ENCODE results near the gene SRRD. TPM values are rescaled to one million over a fixed set of nuclear protein-coding genes. Genes with fewer than 3 reads are reported as not detected.

Gene SRRD
- total RNA-seq, 4 donors from 2014 or later: 17.9 to 37.4 (median 26.2) TPM

- Histone ChIP-seq H3K4me3 (replicated peaks in 1 of 3) (no peak overlapping the region), H3K9me3 (no peaks in the 10 kb centered on the region), H3K27ac (no peak overlapping the region), H3K27me3 (no peaks in the 10 kb centered on the region), H3K4me1 (no peaks in the 10 kb centered on the region), H3K36me3 (peaks cover 78 to 92% of the 10 kb centered on the region in 2 donors)
- 77 to 78% methylated on average over 1 of the region's 1 CpG for WGBS, 2 donors
- intact Hi-C loops (cut with DNase I): no loop called here
- DNase-seq: no peak
- TF ChIP-seq POLR2A (IDR thresholded peaks at IDR 0.05): no peak
- TF ChIP-seq CTCF (IDR thresholded peaks at IDR 0.05): no peak
Measured at GRCh38 chr22:26503758-26504157, 20.1 kb downstream of the SRRD start.

- intact Hi-C loops (cut with DNase I): no loop called here
- no peak for DNase-seq
- no peaks in the 10 kb centered on the region for H3K27me3 ChIP-seq
- H3K4me3 ChIP-seq (replicated peaks in 1 of 3): no peak overlapping the region
- no peaks in the 10 kb centered on the region for H3K9me3 ChIP-seq
- peaks cover 6 to 16% of the 10 kb centered on the region in 2 donors for H3K4me1 ChIP-seq
- H3K27ac ChIP-seq: no peak overlapping the region
- H3K36me3 ChIP-seq: peaks cover 51 to 61% of the 10 kb centered on the region in 2 donors
- no peak for TF ChIP-seq POLR2A (IDR thresholded peaks at IDR 0.05)
- TF ChIP-seq CTCF (IDR thresholded peaks at IDR 0.05): no peak
Measured at GRCh38 chr22:26508148-26508547, 24.5 kb downstream of the SRRD start.

- no peaks in the 10 kb centered on the region for H3K27me3 ChIP-seq
- no peaks in the 10 kb centered on the region for H3K9me3 ChIP-seq
- intact Hi-C loops (cut with DNase I): no loop called here
- H3K27ac ChIP-seq: peak within 1 kb of the TSS in 2 of 3 donors; percentile 36 to 56
- H3K36me3 ChIP-seq: peaks cover 13 to 24% of the 10 kb centered on the region in 2 donors
- H3K4me1 ChIP-seq: peaks cover 6 to 21% of the 10 kb centered on the region in 2 donors
- H3K4me3 ChIP-seq (replicated peaks in 1 of 3): peak within 1 kb of the TSS; percentile 51 to 62 (median 58)
- DNase-seq: peak; percentile 94
- 1% methylated on average over 36 to 40 of the region's 40 CpGs for WGBS, 2 donors
- peak; percentile 11 to 68 for TF ChIP-seq POLR2A (IDR thresholded peaks at IDR 0.05)
- no peak for TF ChIP-seq CTCF (IDR thresholded peaks at IDR 0.05)
Measured at GRCh38 chr22:26512149-26512793, 28.6 kb downstream of the SRRD start, which contains the start of gene TFIP11. Gene TFIP11 (minus strand): TSS chr22:26512473. CDS start chr22:26510272, 2,201 bp downstream.

- no peak for TF ChIP-seq CTCF (IDR thresholded peaks at IDR 0.05)
- TF ChIP-seq POLR2A (IDR thresholded peaks at IDR 0.05): no peak
- Histone ChIP-seq H3K27me3 (no peaks in the 10 kb centered on the region), H3K4me1 (peaks cover 6 to 21% of the 10 kb centered on the region in 2 donors), H3K27ac (no peak overlapping the region), H3K9me3 (no peaks in the 10 kb centered on the region), H3K4me3 (replicated peaks in 1 of 3) (no peak overlapping the region), H3K36me3 (peaks cover 7 to 11% of the 10 kb centered on the region in 2 donors)
- no peak for DNase-seq
- intact Hi-C loops (cut with DNase I): no loop called here
- WGBS, 2 donors: 68 to 71% methylated on average over 1 of the region's 1 CpG
Measured at GRCh38 chr22:26513838-26514237, 30.2 kb downstream of the SRRD start.

GRCh38 chr22:26514419-26515161, 30.9 kb downstream of the SRRD start:
- Histone ChIP-seq H3K4me1 (peaks cover 6 to 21% of the 10 kb centered on the region in 2 donors), H3K27me3 (no peaks in the 10 kb centered on the region), H3K4me3 (replicated peaks in 1 of 3) (no peak overlapping the region), H3K9me3 (no peaks in the 10 kb centered on the region), H3K27ac (no peak overlapping the region), H3K36me3 (peaks cover 3 to 6% of the 10 kb centered on the region in 2 donors)
- intact Hi-C loops (cut with DNase I): no loop called here
- TF ChIP-seq POLR2A (IDR thresholded peaks at IDR 0.05) (no peak), CTCF (IDR thresholded peaks at IDR 0.05) (no peak)
- WGBS, 2 donors: 93 to 94% methylated on average over 12 of the region's 12 CpGs
- no peak for DNase-seq

Data from thyroid gland (tissue), 4 donors.